Progenitor cell of endocrine pancreas (in vitro differentiated cells): ENCODE measurements around the gene SLC4A2. TPM values are rescaled to one million over a fixed set of nuclear protein-coding genes. Genes with fewer than 3 reads are reported as not detected.

Source experiments
- DNase-seq: peaks from one replicate; pipeline ENCODE4 v3.0.0; 2021; ENCODE audit warnings: low spot score; ENCODE audit not compliant: unreplicated experiment
- H3K27ac Mint-ChIP-seq: 2 replicates; pipeline ENCODE4 v1.8.0; 2021; ENCODE audit warnings: mild to moderate bottlenecking, moderate library complexity, mixed read lengths
- H3K27me3 Mint-ChIP-seq: 2 replicates; pipeline ENCODE4 v1.8.0; 2021; ENCODE audit warnings: mixed read lengths
- H3K36me3 Mint-ChIP-seq: 2 replicates; pipeline ENCODE4 v1.8.0; 2022; ENCODE audit warnings: mixed read lengths; ENCODE audit not compliant: insufficient read depth
- H3K4me1 Mint-ChIP-seq: 2 replicates; pipeline ENCODE4 v1.8.0; 2021; ENCODE audit warnings: low read depth, mixed read lengths
- H3K4me3 Mint-ChIP-seq: 2 replicates; pipeline ENCODE4 v1.8.0; 2021; ENCODE audit warnings: low read depth, mild to moderate bottlenecking, moderate library complexity, mixed read lengths
- H3K9me3 Mint-ChIP-seq: 2 replicates; pipeline ENCODE4 v1.8.0; 2021; ENCODE audit warnings: low read depth, mixed read lengths
- CTCF ChIP-seq: fragments of 200-600 bp; sonication (generic); IDR thresholded peaks from one replicate; pipeline ENCODE4 v1.5.0; 2021; ENCODE audit warnings: antibody characterized with exemption, mild to moderate bottlenecking; ENCODE audit not compliant: unreplicated experiment
- total RNA-seq: library from RNA; stranded (reverse); gene quantifications from 2 replicates; pipeline ENCODE4 v1.2.1, GENCODE V29; 2021

Gene SLC4A2
- total RNA-seq, 1 donor from 2014 or later: 213 TPM

DNA sequence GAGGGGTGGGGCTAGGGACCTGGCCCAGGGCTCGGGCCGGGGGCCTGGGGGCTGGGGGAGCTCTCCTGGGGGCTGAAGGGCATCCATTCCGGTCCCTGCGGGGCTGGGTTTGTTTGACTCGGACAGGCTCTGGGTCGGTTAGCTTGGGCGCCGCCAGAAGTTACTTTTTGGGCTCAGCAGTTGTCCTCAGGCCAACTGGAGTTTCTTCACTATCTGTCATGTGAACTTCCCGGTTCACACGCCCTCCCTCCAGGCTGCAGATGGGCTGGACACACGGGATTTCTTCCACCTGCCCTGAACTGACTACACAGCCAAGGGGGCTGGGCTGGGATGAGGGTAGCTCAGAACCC lies 3.8 kb downstream of the SLC4A2 start:
- no peaks in the 10 kb centered on the region for H3K9me3 Mint-ChIP-seq
- H3K27me3 Mint-ChIP-seq: no peaks in the 10 kb centered on the region
- H3K27ac Mint-ChIP-seq: peak overlapping the region; percentile 86
- peak overlapping the region; percentile 69 for H3K4me3 Mint-ChIP-seq
- no peak for TF ChIP-seq CTCF
- H3K4me1 Mint-ChIP-seq: peaks cover 26% of the 10 kb centered on the region
- DNase-seq: no peak
- H3K36me3 Mint-ChIP-seq: peaks cover 9% of the 10 kb centered on the region

DNA sequence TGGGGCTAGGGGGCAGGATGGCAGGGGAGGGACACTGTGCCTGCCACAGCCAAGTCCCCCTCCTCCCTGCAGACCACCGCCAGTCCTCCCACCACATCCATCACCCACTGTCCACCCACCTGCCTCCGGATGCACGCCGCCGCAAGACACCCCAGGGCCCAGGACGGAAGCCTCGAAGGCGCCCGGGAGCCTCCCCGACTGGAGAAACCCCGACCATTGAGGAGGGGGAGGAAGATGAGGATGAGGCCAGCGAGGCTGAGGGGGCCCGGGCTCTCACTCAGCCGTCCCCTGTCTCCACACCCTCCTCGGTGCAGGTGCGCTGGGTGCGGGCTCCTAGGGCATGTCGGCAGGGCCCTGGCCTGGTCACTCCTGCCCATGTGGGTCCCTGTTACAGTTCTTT lies 5.1 kb downstream of the SLC4A2 start:
- Mint-ChIP-seq H3K4me1 (peaks cover 17% of the 10 kb centered on the region), H3K36me3 (peaks cover 12% of the 10 kb centered on the region), H3K9me3 (no peaks in the 10 kb centered on the region), H3K4me3 (no peak overlapping the region), H3K27me3 (no peaks in the 10 kb centered on the region), H3K27ac (no peak overlapping the region)
- no peak for TF ChIP-seq CTCF
- no peak for DNase-seq

GRCh38 chr7:151064993-151065392 lies 5.6 kb downstream of the SLC4A2 start:
- H3K36me3 Mint-ChIP-seq: peaks cover 12% of the 10 kb centered on the region
- no peak for DNase-seq
- TF ChIP-seq CTCF: no peak
- H3K9me3 Mint-ChIP-seq: no peaks in the 10 kb centered on the region
- no peak overlapping the region for H3K4me3 Mint-ChIP-seq
- H3K27me3 Mint-ChIP-seq: no peaks in the 10 kb centered on the region
- H3K27ac Mint-ChIP-seq: no peak overlapping the region
- peaks cover 17% of the 10 kb centered on the region for H3K4me1 Mint-ChIP-seq

DNA sequence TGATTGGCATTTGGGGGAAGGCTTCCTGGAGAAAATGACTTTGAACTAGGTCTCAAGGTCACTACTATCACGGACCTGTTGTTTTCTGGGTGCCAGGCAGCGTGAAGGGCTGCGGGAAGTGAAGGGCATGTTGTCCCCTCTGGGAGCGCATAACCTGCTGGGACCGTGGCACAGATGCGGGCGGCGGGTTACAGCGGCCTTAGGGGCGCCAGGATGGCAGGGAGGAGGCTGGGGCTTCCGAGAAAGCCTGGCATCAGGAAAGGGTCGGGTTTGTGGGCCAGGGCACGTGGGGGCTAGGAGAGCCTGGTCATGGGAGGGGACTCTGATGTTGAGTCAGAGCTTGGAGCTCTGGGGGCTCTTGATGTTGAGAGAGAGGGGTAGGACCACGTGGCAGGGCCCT lies 6.1 kb downstream of the SLC4A2 start:
- H3K27ac Mint-ChIP-seq: no peak overlapping the region
- H3K4me3 Mint-ChIP-seq: no peak overlapping the region
- H3K36me3 Mint-ChIP-seq: peaks cover 12% of the 10 kb centered on the region
- TF ChIP-seq CTCF: no peak
- H3K27me3 Mint-ChIP-seq: no peaks in the 10 kb centered on the region
- H3K4me1 Mint-ChIP-seq: peaks cover 17% of the 10 kb centered on the region
- DNase-seq: no peak
- no peaks in the 10 kb centered on the region for H3K9me3 Mint-ChIP-seq

GRCh38 chr7:151066273-151066974 lies 7.0 kb downstream of the SLC4A2 start:
- H3K4me1 Mint-ChIP-seq: peaks cover 11% of the 10 kb centered on the region
- TF ChIP-seq CTCF: no peak
- DNase-seq: no peak
- peaks cover 12% of the 10 kb centered on the region for H3K36me3 Mint-ChIP-seq
- H3K4me3 Mint-ChIP-seq: no peak overlapping the region
- H3K27me3 Mint-ChIP-seq: no peaks in the 10 kb centered on the region
- H3K27ac Mint-ChIP-seq: no peak overlapping the region
- H3K9me3 Mint-ChIP-seq: no peaks in the 10 kb centered on the region
